Measurements from ENCODE around the gene DCXR. TPM values are rescaled to one million over a fixed set of nuclear protein-coding genes. Genes with fewer than 3 reads are reported as not detected.

DCXR gene
- total and polyA plus RNA-seq, 2 of the 13 experiments (the other 11 are each of a cell fraction or from before 2014, with no cell fraction given): 287 to 311 TPM

DNA sequence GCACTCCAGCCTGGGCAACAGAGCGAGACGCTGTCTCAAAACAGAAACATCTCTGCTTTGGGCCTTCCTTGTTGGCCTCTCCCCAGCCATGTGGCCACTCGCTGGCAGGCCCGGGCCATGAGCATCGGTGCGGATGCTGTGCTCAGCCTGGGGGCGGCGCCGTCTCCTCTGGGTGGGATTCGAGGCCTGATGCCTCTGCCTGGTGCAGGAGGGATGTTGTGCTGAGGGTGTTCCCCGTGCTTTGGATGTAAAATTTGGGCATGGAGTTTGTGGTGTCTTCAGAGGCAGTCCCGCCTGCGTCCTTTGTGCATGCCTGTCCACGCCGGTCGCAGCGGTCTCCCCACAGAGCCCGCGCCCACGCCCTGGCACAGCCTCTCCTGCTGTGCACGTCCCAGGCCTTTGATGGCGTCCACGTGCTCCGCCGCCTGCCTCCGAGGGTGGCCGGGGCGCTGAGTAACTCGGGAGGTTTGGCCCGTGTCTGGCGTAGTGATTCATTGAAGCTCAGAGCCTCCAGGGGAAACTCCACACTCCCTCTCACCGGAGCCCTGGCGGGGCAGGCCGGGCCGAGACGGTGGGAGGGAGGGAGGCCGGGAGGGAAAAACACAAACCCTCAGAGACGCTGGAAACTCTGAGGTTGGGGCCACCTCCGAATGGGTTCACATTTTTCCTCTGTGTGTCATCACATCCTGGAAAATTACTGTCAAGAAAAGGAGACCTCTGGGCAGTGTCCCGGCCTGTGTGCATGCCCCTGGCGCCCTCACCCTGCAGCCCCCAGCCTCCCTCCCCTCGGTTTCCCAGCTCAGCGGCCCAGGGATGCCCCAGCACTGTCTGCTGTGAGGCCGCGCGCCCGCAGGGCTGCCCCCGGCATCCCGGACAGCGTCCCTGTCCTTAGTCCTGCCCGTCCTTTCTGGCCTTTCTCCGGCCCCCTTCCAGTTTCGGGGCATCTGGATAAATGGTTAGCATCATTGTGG is 33.8 kb downstream of the DCXR start (continued):
- TF ChIP-seq NFKB2 (CRISPR knock-in tag; IDR thresholded peaks at IDR 0.05; ENCODE audit: borderline replicate concordance) (peak; percentile 91), LBX2 (CRISPR knock-in tag; IDR thresholded peaks at IDR 0.05; ENCODE audit: borderline replicate concordance) (peak; percentile 51; the same call in 1 of the 2 replicates), ZNF501 (CRISPR knock-in tag; IDR thresholded peaks at IDR 0.05) (peak; percentile 63), ZNF292 (CRISPR knock-in tag; IDR thresholded peaks at IDR 0.05; ENCODE audit: borderline replicate concordance, low read depth) (no peak; the same call in 1 of the 2 replicates), MAX (IDR thresholded peaks at IDR 0.05) (no peak), ZNF282 (IDR thresholded peaks at IDR 0.05; ENCODE audit: partially characterized antibody) (no peak), ZBTB21 (CRISPR knock-in tag; IDR thresholded peaks at IDR 0.05) (peak; percentile 68), ARID2 (CRISPR knock-in tag; IDR thresholded peaks at IDR 0.05; ENCODE audit: borderline replicate concordance) (peak; percentile 47; the same call in 1 of the 2 replicates), HOXA7 (CRISPR knock-in tag; IDR thresholded peaks at IDR 0.05) (no peak), TRAFD1 (CRISPR knock-in tag; IDR thresholded peaks at IDR 0.05; ENCODE audit: borderline replicate concordance) (no peak), DRAP1 (CRISPR knock-in tag; IDR thresholded peaks at IDR 0.05) (peak; percentile 27; the same call in 1 of the 2 replicates), CENPX (CRISPR knock-in tag; IDR thresholded peaks at IDR 0.05) (no peak)
- TF ChIP-seq, protein P1, sequence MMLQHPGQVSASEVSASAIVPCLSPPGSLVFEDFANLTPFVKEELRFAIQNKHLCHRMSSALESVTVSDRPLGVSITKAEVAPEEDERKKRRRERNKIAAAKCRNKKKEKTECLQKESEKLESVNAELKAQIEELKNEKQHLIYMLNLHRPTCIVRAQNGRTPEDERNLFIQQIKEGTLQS (CRISPR knock-in tag; IDR thresholded peaks at IDR 0.05): peak; percentile 86
- TF ChIP-seq, protein P2, sequence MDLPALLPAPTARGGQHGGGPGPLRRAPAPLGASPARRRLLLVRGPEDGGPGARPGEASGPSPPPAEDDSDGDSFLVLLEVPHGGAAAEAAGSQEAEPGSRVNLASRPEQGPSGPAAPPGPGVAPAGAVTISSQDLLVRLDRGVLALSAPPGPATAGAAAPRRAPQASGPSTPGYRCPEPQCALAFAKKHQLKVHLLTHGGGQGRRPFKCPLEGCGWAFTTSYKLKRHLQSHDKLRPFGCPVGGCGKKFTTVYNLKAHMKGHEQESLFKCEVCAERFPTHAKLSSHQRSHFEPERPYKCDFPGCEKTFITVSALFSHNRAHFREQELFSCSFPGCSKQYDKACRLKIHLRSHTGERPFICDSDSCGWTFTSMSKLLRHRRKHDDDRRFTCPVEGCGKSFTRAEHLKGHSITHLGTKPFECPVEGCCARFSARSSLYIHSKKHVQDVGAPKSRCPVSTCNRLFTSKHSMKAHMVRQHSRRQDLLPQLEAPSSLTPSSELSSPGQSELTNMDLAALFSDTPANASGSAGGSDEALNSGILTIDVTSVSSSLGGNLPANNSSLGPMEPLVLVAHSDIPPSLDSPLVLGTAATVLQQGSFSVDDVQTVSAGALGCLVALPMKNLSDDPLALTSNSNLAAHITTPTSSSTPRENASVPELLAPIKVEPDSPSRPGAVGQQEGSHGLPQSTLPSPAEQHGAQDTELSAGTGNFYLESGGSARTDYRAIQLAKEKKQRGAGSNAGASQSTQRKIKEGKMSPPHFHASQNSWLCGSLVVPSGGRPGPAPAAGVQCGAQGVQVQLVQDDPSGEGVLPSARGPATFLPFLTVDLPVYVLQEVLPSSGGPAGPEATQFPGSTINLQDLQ (CRISPR knock-in tag; IDR thresholded peaks at IDR 0.05): 0 out of 2 replicates have a peak, but pooled peaks have one; percentile 28
- TF ChIP-seq, protein P3, sequence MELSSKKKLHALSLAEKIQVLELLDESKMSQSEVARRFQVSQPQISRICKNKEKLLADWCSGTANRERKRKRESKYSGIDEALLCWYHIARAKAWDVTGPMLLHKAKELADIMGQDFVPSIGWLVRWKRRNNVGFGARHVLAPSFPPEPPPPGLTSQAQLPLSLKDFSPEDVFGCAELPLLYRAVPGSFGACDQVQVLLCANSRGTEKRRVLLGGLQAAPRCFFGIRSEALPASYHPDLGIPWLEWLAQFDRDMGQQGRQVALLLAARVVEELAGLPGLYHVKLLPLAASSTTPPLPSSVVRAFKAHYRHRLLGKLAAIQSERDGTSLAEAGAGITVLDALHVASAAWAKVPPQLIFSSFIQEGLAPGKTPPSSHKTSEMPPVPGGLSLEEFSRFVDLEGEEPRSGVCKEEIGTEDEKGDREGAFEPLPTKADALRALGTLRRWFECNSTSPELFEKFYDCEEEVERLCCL (CRISPR knock-in tag; IDR thresholded peaks at IDR 0.05; ENCODE audit: borderline replicate concordance): no peak
- TF ChIP-seq, protein P4, sequence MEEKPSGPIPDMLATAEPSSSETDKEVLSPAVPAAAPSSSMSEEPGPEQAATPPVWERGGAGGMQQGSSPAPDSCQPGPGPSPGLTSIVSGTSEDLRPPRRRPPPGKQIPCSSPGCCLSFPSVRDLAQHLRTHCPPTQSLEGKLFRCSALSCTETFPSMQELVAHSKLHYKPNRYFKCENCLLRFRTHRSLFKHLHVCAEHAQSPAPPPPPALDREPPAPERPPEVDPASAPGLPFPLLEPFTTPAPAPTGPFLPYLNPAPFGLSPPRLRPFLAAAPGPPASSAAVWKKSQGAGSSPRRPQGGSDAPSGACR (CRISPR knock-in tag; IDR thresholded peaks at IDR 0.05): peak; percentile 16
- TF ChIP-seq, protein P5, sequence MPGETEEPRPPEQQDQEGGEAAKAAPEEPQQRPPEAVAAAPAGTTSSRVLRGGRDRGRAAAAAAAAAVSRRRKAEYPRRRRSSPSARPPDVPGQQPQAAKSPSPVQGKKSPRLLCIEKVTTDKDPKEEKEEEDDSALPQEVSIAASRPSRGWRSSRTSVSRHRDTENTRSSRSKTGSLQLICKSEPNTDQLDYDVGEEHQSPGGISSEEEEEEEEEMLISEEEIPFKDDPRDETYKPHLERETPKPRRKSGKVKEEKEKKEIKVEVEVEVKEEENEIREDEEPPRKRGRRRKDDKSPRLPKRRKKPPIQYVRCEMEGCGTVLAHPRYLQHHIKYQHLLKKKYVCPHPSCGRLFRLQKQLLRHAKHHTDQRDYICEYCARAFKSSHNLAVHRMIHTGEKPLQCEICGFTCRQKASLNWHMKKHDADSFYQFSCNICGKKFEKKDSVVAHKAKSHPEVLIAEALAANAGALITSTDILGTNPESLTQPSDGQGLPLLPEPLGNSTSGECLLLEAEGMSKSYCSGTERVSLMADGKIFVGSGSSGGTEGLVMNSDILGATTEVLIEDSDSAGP (CRISPR knock-in tag; IDR thresholded peaks at IDR 0.05; ENCODE audit: borderline replicate concordance): peak; percentile 91
